Epithelial cell of proximal tubule (primary cell): ENCODE data around the gene RARB. TPM values are rescaled to one million over a fixed set of nuclear protein-coding genes. Genes with fewer than 3 reads are reported as not detected.

Experiments
- DNase-seq: peaks from one replicate; pipeline ENCODE4 v3.0.0-alpha.2; 2011; ENCODE audit warnings: low read depth
- H3K4me3 ChIP-seq: 2 replicates; pipeline ENCODE4 v1.5.1; 2011; ENCODE audit warnings: low read depth, mild to moderate bottlenecking, low read length
- total RNA-seq: library from RNA; depleted of rRNA; stranded (reverse); fragments of >200 nt; gene quantifications from 2 replicates; pipeline ENCODE4 v1.2.3, GENCODE V29; 2015
- TF ChIP-seq, protein P1 (sequence below): conservative IDR thresholded peaks from 2 replicates; pipeline ENCODE4 v1.5.1; 2012; ENCODE audit warnings: low read depth, mild to moderate bottlenecking, low read length

Gene RARB
- total RNA-seq, 1 donor from 2014 or later, result 4.6 TPM

DNA sequence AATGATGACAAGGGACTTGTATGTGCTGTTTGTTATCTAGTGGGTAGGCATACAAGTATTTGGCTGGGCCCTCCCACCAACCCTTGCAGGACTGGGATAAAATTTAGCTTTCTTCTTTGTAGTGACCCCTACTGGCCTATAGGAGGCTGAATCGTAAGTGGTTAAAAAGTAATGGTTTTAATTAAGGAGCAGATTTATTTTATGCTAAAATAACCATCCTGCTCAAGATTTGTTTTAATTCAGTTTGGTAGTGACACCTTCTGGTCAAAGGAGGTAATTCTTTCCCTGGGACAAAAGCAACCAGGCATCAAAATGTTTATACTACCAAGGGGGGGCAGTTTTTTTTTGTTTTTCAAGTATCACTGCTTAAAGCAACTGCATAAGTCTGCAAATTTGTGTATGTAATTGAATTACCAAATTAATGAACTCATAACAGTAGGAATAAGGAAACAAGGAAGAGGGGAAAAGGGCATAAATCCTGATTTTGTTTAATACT lies 166.0 kb downstream of the RARB start:
- no peak for DNase-seq
- TF ChIP-seq, protein P1, sequence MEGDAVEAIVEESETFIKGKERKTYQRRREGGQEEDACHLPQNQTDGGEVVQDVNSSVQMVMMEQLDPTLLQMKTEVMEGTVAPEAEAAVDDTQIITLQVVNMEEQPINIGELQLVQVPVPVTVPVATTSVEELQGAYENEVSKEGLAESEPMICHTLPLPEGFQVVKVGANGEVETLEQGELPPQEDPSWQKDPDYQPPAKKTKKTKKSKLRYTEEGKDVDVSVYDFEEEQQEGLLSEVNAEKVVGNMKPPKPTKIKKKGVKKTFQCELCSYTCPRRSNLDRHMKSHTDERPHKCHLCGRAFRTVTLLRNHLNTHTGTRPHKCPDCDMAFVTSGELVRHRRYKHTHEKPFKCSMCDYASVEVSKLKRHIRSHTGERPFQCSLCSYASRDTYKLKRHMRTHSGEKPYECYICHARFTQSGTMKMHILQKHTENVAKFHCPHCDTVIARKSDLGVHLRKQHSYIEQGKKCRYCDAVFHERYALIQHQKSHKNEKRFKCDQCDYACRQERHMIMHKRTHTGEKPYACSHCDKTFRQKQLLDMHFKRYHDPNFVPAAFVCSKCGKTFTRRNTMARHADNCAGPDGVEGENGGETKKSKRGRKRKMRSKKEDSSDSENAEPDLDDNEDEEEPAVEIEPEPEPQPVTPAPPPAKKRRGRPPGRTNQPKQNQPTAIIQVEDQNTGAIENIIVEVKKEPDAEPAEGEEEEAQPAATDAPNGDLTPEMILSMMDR, result peak; percentile 71
- H3K4me3 ChIP-seq, result no peak overlapping the region

DNA sequence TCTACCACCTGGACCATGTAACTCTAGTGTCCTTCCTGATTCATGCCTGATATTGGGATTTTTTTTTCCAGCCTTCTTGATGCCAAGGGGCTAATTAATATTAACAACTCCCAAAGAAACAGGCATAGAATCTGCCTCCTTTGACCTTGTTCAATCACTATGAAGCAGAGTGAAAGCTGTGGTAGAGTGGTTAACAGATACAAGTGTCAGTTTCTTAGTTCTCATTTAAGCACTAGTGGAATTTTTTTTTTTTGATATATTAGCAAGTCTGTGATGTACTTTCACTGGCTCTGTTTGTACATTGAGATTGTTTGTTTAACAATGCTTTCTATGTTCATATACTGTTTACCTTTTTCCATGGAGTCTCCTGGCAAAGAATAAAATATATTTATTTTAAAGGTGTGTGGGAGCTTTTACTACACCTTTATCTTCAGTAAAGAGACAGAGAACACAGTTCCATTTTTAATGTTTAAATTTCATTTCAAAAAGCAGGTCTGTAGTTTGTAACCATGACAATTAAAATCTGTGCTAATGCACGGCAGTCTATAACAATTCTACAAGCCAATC lies 169.6 kb downstream of the RARB start:
- TF ChIP-seq, protein P1, result no peak
- no peak overlapping the region for H3K4me3 ChIP-seq
- DNase-seq, result no peak

DNA sequence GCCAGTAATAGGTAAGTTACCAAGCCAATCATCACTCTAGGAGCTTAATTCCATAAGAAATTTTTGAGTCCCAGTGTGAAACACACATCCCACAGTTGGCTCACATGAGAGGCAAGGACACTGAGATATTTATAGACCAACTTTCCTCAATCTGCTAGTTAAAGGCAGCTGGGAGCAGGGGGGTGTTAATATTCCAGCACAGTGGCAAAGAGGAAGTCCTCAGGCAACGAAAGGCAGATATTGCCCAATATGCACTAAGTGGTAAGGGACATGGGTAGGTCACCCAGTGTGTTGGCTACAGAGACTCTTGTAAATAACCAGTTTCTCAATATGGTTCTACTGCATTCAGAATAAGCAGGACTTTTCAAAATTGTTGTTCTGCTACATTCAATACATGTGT lies 175.6 kb downstream of the RARB start:
- H3K4me3 ChIP-seq, result no peak overlapping the region
- DNase-seq, result no peak
- TF ChIP-seq, protein P1, result no peak

DNA sequence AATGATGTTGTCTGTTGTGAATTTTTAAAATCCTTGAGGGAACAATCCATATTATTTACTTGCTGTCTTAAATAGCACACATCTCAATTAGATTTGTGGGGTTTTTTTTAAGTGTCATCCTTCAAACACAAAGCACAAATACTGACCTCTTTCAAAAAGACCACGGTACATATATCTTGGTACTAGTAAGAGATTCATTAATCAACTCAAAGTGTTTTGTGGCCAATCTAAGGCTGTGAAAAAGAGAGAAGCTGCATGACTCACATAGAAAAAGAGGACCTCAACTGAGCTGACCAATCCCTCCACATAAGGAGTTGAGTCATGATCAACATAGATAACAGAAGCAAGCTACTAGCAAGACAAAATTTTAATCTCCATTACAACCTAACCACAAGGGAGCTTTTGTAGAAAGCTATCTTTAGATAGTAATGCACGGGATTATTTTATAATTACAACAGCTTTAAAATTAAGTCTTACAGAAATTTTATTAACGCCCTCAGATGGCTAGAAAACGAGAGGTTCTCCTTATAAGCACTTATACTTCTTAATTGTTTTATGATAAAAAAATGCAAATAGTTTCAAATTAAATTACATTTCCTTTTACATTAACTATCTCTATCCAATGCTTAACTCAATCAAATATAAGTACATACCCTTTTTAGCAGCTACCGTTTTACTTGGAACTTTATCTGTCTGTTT lies 176.2 kb downstream of the RARB start:
- H3K4me3 ChIP-seq, result no peak overlapping the region
- TF ChIP-seq, protein P1, result no peak
- no peak for DNase-seq

DNA sequence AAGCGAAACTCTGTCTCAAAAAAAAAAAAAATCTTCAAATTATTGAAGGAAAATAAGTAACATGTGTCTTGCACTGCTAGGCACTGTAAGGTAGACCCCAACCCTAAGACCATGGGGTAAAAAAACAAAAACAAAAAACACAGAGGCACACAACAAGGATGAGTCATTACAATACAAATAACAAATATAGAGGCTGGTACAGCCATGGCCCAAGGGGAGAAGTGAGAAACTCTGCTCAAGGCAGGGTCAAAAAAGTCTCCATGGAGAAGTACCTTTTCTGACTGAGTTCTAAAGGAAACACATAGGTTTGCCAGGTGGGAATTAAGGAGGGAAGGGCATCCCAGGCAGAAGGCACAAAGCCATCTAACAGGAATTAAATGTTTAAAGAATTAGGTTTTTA lies 182.1 kb downstream of the RARB start:
- DNase-seq, result no peak

DNA sequence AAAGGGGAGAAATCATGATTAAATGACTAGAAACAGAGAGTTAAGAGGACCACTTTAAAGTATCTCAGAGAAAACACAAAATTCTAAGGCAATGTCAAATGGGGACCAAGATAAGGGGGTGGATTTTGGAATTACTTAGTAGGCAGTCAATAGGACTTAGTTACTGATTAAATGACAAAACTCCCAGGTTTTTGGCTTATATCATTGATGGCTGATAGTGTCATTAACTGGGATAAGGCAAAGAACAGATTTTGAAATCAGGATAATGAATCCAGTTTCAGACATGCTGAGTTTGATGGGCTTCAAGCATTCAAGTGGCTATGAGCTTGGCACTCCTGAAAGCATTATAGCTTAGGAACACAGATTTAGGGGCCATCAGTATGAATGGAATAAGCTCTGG lies 182.7 kb downstream of the RARB start:
- DNase-seq, result no peak
- no peak overlapping the region for H3K4me3 ChIP-seq
- TF ChIP-seq, protein P1, result no peak

More for the DNA sequence above, 182.1 kb downstream of the RARB start:
- TF ChIP-seq, protein P1, result no peak
- H3K4me3 ChIP-seq, result no peak overlapping the region

DNA sequence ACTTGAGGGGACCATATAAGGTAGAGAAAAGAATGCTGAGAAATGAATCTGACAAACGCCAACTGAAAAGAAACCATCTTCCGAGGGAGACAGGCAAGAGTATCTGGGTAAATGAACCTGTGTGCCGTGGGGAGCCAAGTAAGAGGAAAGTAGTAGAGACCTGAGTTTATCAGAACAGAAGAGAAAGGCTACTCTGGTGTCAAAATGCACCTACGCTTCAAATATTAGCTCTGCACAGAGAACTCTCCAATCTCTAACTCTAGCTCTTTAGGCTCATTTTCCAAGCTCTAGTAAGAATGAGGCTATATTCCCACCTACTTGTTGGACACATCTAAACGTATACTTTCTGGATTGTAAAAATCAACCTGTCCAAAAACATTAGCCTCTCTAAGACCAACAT lies 183.1 kb downstream of the RARB start:
- H3K4me3 ChIP-seq, result no peak overlapping the region
- TF ChIP-seq, protein P1, result no peak
- DNase-seq, result no peak
